ENCODE measurements around the gene GTF3C2. TPM values are rescaled to one million over a fixed set of nuclear protein-coding genes. Genes with fewer than 3 reads are reported as not detected.
A peak's percentile ranks its signal among the peaks of the same experiment; 100 is the strongest.

Gene GTF3C2
- total RNA-seq, 2 experiments from 2014 or later: 55.2 to 64.5 TPM

DNA sequence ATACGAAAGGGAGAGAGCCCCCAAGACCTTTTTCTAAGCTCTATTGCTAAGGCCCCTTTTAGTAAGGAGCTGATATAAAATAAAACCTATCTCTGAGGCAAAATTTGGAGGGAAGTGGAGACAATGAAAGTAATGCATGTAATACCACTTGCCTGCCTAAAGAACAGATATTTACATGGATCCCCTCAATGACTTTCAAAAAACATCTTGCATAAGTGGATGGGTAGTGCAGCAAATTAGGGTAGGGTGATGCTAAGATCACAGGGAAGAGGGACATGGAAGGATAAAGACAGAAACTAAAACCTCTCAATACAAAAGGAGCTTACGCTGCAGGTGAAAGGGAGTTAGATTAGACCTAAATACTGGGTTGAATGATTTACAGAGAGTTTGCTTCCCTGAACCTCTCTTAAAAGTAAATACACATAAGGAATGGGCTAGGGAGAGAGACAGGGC lies 22.8 kb upstream of the GTF3C2 start:
- no peak for DNase-seq
- POLR2A ChIA-PET: interaction anchor here (0.7 to 5.0 kb wide), 6 partner anchors 9 to 328 kb away, joined by 3 to 54 read pairs (median 3); partner anchors contain the start of genes EIF2B4, PPM1G and SNX17
- CTCF ChIA-PET: interaction anchor here (0.8 to 2.5 kb wide), 5 partner anchors 8 to 303 kb away, joined by 4 to 15 read pairs (median 6); partner anchors contain the start of genes EIF2B4, PPM1G and SNX17
- intact Hi-C loops (cut with micrococcal nuclease): no loop called here
- Mint-ChIP-seq H3K36me3 (peaks cover 71% of the 10 kb centered on the region), H3K27ac (peak overlapping the region; percentile 80), H3K4me3 (peak overlapping the region; percentile 90), H3K4me1 (ENCODE audit: low read depth) (peaks cover 22% of the 10 kb centered on the region), H3K9me3 (no peaks in the 10 kb centered on the region), H3K27me3 (no peaks in the 10 kb centered on the region)

GRCh38 chr2:27378809-27379290 lies 22.3 kb upstream of the GTF3C2 start:
- H3K4me3 Mint-ChIP-seq: peak overlapping the region; percentile 90
- ChIA-PET CTCF (interaction anchor here (0.8 to 2.5 kb wide), 4 partner anchors 8 to 304 kb away, joined by 5 to 15 read pairs (median 10); partner anchors contain the start of genes EIF2B4 and SNX17), POLR2A (interaction anchor here (1.3 to 5.0 kb wide), 3 partner anchors 8 to 52 kb away, joined by 3 to 54 read pairs (median 18); partner anchors contain the start of genes EIF2B4, PPM1G and SNX17)
- H3K4me1 Mint-ChIP-seq (ENCODE audit: low read depth): peaks cover 22% of the 10 kb centered on the region
- H3K36me3 Mint-ChIP-seq: peaks cover 69% of the 10 kb centered on the region
- intact Hi-C loops (cut with micrococcal nuclease): no loop called here
- H3K27ac Mint-ChIP-seq: peak overlapping the region; percentile 80
- H3K27me3 Mint-ChIP-seq: no peaks in the 10 kb centered on the region
- no peak for DNase-seq
- no peaks in the 10 kb centered on the region for H3K9me3 Mint-ChIP-seq

- DNase-seq: no peak
- POLR2A ChIA-PET: interaction anchor here (0.8 to 5.0 kb wide), 2 partner anchors 7 to 168 kb away, joined by 4 to 54 read pairs; partner anchors contain the start of genes EIF2B4 and SNX17
- CTCF ChIA-PET: interaction anchor here (2.5 kb wide), 1 partner anchor 305 kb away, joined by 15 read pairs; no protein-coding TSS in a partner anchor
- intact Hi-C loops (cut with micrococcal nuclease): no loop called here
- Mint-ChIP-seq H3K36me3 (peaks cover 67% of the 10 kb centered on the region), H3K4me1 (ENCODE audit: low read depth) (peaks cover 22% of the 10 kb centered on the region), H3K27ac (no peak overlapping the region), H3K9me3 (no peaks in the 10 kb centered on the region), H3K27me3 (no peaks in the 10 kb centered on the region), H3K4me3 (no peak overlapping the region)
Measured at GRCh38 chr2:27378096-27378808, 21.7 kb upstream of the GTF3C2 start.

- Mint-ChIP-seq H3K36me3 (peaks cover 71% of the 10 kb centered on the region), H3K27me3 (no peaks in the 10 kb centered on the region), H3K9me3 (no peaks in the 10 kb centered on the region), H3K4me1 (ENCODE audit: low read depth) (peaks cover 27% of the 10 kb centered on the region), H3K27ac (no peak overlapping the region), H3K4me3 (no peak overlapping the region)
- intact Hi-C loops (cut with micrococcal nuclease): no loop called here
- ChIA-PET CTCF (no interaction called here), POLR2A (interaction anchor here (0.8 kb wide), 1 partner anchor 168 kb away, joined by 4 read pairs; no protein-coding TSS in a partner anchor)
- DNase-seq: no peak
Measured at GRCh38 chr2:27377618-27378095, 21.1 kb upstream of the GTF3C2 start.

DNA sequence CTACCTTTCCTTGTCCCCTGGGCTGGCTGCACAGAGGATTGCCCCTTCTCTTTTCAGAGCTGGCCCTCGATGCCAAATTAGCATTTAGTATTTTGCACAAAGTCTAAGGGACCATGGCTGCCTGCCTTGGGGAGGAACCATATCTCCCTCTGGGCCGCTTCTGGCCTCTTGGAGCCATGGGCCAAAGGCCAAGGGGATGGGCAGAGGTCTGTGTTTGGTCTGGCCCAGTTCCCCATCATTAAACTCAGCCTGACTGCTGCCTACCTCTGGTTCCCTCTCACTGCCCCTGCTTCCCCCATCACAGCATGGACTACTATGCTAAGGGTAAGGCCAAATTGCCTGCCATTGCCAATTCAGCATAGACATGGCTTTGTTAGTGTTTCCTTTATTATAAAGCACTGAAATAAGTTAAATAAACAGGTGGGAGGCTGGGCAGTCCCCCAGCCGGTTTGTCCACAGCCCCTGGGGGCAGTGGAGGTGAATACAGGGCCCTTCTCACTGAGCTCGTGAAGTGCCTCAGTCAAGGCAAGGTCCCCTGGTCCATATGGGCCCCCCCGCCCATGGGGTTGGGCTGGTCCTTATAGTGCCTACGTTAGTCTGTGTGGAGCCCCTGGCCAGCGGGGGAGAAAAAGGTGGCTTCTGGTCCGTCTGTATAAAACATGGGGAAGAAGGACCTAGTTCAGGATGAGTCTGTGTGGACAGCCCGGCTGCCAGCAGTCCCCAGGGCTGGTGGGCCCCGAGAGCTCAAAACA lies 20.5 kb upstream of the GTF3C2 start:
- no peaks in the 10 kb centered on the region for H3K27me3 Mint-ChIP-seq
- POLR2A ChIA-PET: interaction anchor here (0.8 kb wide), 1 partner anchor 167 kb away, joined by 4 read pairs; no protein-coding TSS in a partner anchor
- CTCF ChIA-PET: no interaction called here
- H3K36me3 Mint-ChIP-seq: peaks cover 72% of the 10 kb centered on the region
- DNase-seq: no peak
- peaks cover 32% of the 10 kb centered on the region for H3K4me1 Mint-ChIP-seq (ENCODE audit: low read depth)
- no peaks in the 10 kb centered on the region for H3K9me3 Mint-ChIP-seq
- no peak overlapping the region for H3K27ac Mint-ChIP-seq
- H3K4me3 Mint-ChIP-seq: no peak overlapping the region
- intact Hi-C loops (cut with micrococcal nuclease): no loop called here

- no peak for DNase-seq
- POLR2A ChIA-PET: interaction anchor here (1.3 kb wide), 1 partner anchor 33 kb away, joined by 3 read pairs; the partner anchor contains the start of gene PPM1G
- Mint-ChIP-seq H3K9me3 (no peaks in the 10 kb centered on the region), H3K27me3 (no peaks in the 10 kb centered on the region), H3K4me3 (no peak overlapping the region), H3K4me1 (ENCODE audit: low read depth) (peaks cover 36% of the 10 kb centered on the region), H3K27ac (no peak overlapping the region), H3K36me3 (peaks cover 71% of the 10 kb centered on the region)
- CTCF ChIA-PET: no interaction called here
- intact Hi-C loops (cut with micrococcal nuclease): no loop called here
Measured at GRCh38 chr2:27376151-27376865, 19.7 kb upstream of the GTF3C2 start.

DNA sequence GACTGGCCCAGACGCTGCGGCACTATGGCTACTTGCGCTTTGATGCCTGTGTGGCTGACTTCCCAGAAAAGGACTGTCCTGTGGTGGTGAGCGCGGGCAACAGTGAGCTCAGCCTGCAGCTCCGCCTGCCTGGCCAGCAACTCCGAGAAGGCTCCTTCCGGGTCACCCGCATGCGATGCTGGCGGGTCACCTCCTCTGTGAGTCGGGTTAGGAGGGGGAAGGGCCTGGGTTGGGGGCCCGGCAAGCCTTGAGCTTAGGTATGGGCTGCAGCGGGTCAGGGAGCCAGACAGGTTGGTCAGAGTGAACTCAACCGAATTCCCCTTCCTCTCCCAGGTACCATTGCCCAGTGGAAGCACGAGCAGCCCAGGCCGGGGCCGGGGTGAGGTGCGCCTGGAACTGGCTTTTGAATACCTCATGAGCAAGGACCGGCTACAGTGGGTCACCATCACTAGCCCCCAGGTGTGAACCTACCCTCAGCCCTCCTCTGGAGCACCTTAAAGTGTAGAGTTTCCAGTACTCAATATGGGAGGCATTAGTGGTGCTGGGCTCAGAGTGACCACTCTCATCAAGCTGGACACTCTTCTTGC lies 19.0 kb upstream of the GTF3C2 start:
- Mint-ChIP-seq H3K9me3 (no peaks in the 10 kb centered on the region), H3K36me3 (peaks cover 68% of the 10 kb centered on the region), H3K27me3 (no peaks in the 10 kb centered on the region), H3K4me3 (no peak overlapping the region), H3K4me1 (ENCODE audit: low read depth) (peaks cover 30% of the 10 kb centered on the region), H3K27ac (no peak overlapping the region)
- DNase-seq: no peak
- intact Hi-C loops (cut with micrococcal nuclease): no loop called here
- CTCF ChIA-PET: no interaction called here
- POLR2A ChIA-PET: interaction anchor here (1.3 kb wide), 1 partner anchor 34 kb away, joined by 3 read pairs; the partner anchor contains the start of gene PPM1G

DNA sequence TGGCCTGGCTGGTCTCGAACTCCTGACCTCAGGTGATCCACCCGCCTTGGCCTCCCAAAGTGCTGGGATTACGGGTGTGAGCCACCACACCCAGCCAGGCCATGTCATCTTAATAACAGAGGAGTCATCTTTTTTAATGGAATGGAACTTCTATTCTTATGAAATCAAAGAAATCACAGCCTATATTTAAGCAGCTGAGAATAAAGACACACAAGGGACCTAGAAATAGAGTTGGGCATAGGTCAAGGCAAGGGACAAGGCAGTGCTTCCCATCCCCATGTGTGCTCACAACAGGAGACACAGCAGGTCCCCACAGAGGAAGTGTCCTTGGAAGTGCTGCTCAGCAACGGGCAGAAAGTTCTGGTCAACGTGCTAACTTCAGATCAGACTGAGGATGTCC lies 17.0 kb upstream of the GTF3C2 start:
- H3K27ac Mint-ChIP-seq: no peak overlapping the region
- intact Hi-C loops (cut with micrococcal nuclease): no loop called here
- peaks cover 60% of the 10 kb centered on the region for H3K36me3 Mint-ChIP-seq
- no peaks in the 10 kb centered on the region for H3K27me3 Mint-ChIP-seq
- H3K4me3 Mint-ChIP-seq: no peak overlapping the region
- H3K9me3 Mint-ChIP-seq: no peaks in the 10 kb centered on the region
- CTCF ChIA-PET: no interaction called here
- no peak for DNase-seq
- H3K4me1 Mint-ChIP-seq (ENCODE audit: low read depth): peaks cover 26% of the 10 kb centered on the region
- POLR2A ChIA-PET: no interaction called here

GRCh38 chr2:27372937-27373336 lies 16.4 kb upstream of the GTF3C2 start:
- intact Hi-C loops (cut with micrococcal nuclease): no loop called here

DNA sequence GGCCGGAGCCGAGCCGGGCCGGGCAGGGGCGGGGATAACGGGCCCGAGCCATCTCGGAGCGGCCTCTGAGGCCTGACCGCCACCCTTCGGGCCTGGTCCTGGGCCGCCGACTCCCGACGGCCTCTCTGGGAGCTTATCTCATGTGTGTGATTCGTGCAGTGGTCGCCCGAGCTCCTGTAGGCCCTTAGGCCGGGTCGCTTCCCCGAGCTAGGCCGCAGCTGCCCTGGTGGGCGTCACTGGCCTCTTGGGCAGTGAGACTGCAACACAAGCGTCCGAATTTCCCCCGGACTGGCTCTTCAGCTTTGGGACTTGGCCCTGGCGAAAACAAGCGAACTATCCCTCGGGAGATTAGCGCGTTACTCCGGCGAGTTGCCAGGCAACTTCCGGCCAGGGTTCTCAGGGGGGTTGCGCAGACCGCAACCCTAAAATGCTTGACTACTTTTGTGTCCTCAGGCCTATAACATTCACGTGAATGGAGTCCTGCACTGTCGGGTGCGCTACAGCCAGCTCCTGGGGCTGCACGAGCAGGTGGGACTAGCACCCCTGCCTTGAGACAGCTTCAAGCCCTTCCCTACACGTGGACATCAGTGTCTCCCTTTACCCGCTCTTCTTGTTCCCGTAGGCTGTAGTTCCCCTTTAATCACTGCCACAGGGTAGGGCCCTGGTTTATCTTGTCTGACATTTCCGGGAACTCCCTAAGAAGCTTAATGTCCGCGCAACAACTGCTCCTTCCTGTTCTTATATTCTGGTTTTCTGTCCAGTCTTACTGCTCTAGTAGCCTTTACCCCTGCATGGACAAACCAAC lies 14.5 kb upstream of the GTF3C2 start:
- H3K36me3 Mint-ChIP-seq: peaks cover 50% of the 10 kb centered on the region
- no peaks in the 10 kb centered on the region for H3K27me3 Mint-ChIP-seq
- peak; percentile 41 for DNase-seq
- ChIA-PET CTCF (interaction anchor here (0.7 to 5.8 kb wide), 8 partner anchors 9 to 312 kb away, joined by 3 to 38 read pairs (median 6); partner anchors contain the start of genes GTF3C2, NRBP1 and ZNF513), POLR2A (interaction anchor here (0.6 to 4.3 kb wide), 9 partner anchors 9 to 318 kb away, joined by 3 to 54 read pairs (median 4); partner anchors contain the start of genes GTF3C2, NRBP1, PPM1G and ZNF513)
- intact Hi-C loops (cut with micrococcal nuclease): loop anchor here (1.0 to 2.0 kb wide), 7 partner anchors 9 to 312 kb away; partner anchors contain the start of genes CCDC121, GPN1, GTF3C2 and MPV17
- peak overlapping the region; percentile 96 for H3K27ac Mint-ChIP-seq
- peak overlapping the region; percentile 87 for H3K4me3 Mint-ChIP-seq
- peaks cover 29% of the 10 kb centered on the region for H3K4me1 Mint-ChIP-seq (ENCODE audit: low read depth)
- no peaks in the 10 kb centered on the region for H3K9me3 Mint-ChIP-seq

More at GRCh38 chr2:27372937-27373336, 16.4 kb upstream of the GTF3C2 start:
- Mint-ChIP-seq H3K4me1 (ENCODE audit: low read depth) (peaks cover 31% of the 10 kb centered on the region), H3K27me3 (no peaks in the 10 kb centered on the region), H3K4me3 (no peak overlapping the region), H3K9me3 (no peaks in the 10 kb centered on the region), H3K36me3 (peaks cover 54% of the 10 kb centered on the region), H3K27ac (peak overlapping the region; percentile 70)
- ChIA-PET CTCF (interaction anchor here (1.5 to 3.8 kb wide), 2 partner anchors 55 to 58 kb away, joined by 3 to 17 read pairs; partner anchors contain the start of gene NRBP1), POLR2A (interaction anchor here (4.3 kb wide), 1 partner anchor 8 kb away, joined by 54 read pairs; the partner anchor contains the start of gene ZNF513)
- DNase-seq: no peak
